ENCODE measurements around the gene SPSB3. TPM values are rescaled to one million over a fixed set of nuclear protein-coding genes. Genes with fewer than 3 reads are reported as not detected.

The SPSB3 gene
- total and polyA plus RNA-seq, 4 donors, result 27.7 to 60.5 (median 37.8) TPM

- Histone ChIP-seq H3K9ac (ENCODE audit: low read depth in 1 of 2, low read length in 2 of 2) (no peak overlapping the region), H3K27me3 (ENCODE audit: control insufficient read depth in 4 of 4, insufficient read depth in 4 of 4, low read length in 3 of 4) (no peaks in the 10 kb centered on the region), H3K36me3 (ENCODE audit: control insufficient read depth in 4 of 4, insufficient read depth in 3 of 4, low read depth in 1 of 4, low read length in 3 of 4) (peaks cover 0 to 18% (median 10%) of the 10 kb centered on the region in 4 donors), H3K4me3 (ENCODE audit: low read depth in 1 of 3, low read length in 3 of 3) (no peak overlapping the region), H3K4me1 (ENCODE audit: control insufficient read depth in 4 of 4, insufficient read depth in 4 of 4, low read length in 3 of 4) (peaks cover 17 to 61% (median 42%) of the 10 kb centered on the region in 4 donors), H3K27ac (ENCODE audit: low read depth in 1 of 2, low read length in 2 of 2) (no peak overlapping the region), H3K9me3 (ENCODE audit: control insufficient read depth in 4 of 4, low read length in 3 of 4) (no peaks in the 10 kb centered on the region)
- DNase-seq (ENCODE audit: low spot score), result no peak
- WGBS, result 82% methylated on average over 28 of the region's 28 CpGs
- TF ChIP-seq HNF4G (IDR thresholded peaks at IDR 0.05) (no peak), TAF1 (conservative IDR thresholded peaks at IDR 0.05) (no peak), ATF3 (IDR thresholded peaks at IDR 0.05) (no peak), MAX (IDR thresholded peaks at IDR 0.05) (no peak), ZBTB33 (IDR thresholded peaks at IDR 0.05) (no peak), CTCF (IDR thresholded peaks at IDR 0.05; ENCODE audit: low read depth, low read length, missing input control) (no peak), SP1 (IDR thresholded peaks at IDR 0.05) (no peak), REST (IDR thresholded peaks at IDR 0.05) (no peak), FOXA2 (IDR thresholded peaks at IDR 0.05) (no peak), NR2F2 (IDR thresholded peaks at IDR 0.05) (no peak), RAD21 (IDR thresholded peaks at IDR 0.05) (no peak), FOXA1 (IDR thresholded peaks at IDR 0.05) (no peak), YY1 (IDR thresholded peaks at IDR 0.05) (no peak), EGR1 (IDR thresholded peaks at IDR 0.05; ENCODE audit: low read depth in 2 of 2) (no peak), RXRA (IDR thresholded peaks at IDR 0.05) (no peak), JUND (IDR thresholded peaks at IDR 0.05) (no peak), GABPA (IDR thresholded peaks at IDR 0.05 in 1 of 2, conservative IDR thresholded peaks at IDR 0.05 in 1 of 2) (no peak), HNF4A (conservative IDR thresholded peaks at IDR 0.05) (no peak)
Observed at GRCh38 chr16:1775846-1776671, 6.3 kb downstream of the SPSB3 start.

All from liver (tissue), 9 donors.